RWPE2 (cell line): ENCODE results near the gene PAQR8.

Experiments used
- ATAC-seq: fragments of 200-7000 bp; cut with Tn5 transposase; 3 replicates; pipeline ENCODE4 v1.9.1; 2021; ENCODE audit warnings: low read depth
- DNase-seq: peaks from one replicate; pipeline ENCODE4 v3.0.0-alpha.2; 2020; ENCODE audit warnings: low spot score
- H3K27ac ChIP-seq: fragments of 450-650 bp; 2 replicates; pipeline ENCODE4 v1.5.1; 2017; ENCODE audit warnings: mild to moderate bottlenecking; ENCODE audit not compliant: poor library complexity, severe bottlenecking
- H3K27me3 ChIP-seq: fragments of 250-450 bp; sonication (Bioruptor Pico); 2 replicates; pipeline ENCODE4 v1.5.1; 2021; ENCODE audit warnings: mild to moderate bottlenecking, moderate library complexity; ENCODE audit not compliant: insufficient read depth, poor library complexity, severe bottlenecking
- H3K36me3 ChIP-seq: fragments of 250-450 bp; sonication (Bioruptor Pico); 2 replicates; pipeline ENCODE4 v1.5.1; 2020; ENCODE audit warnings: low read depth, mild to moderate bottlenecking, moderate library complexity
- H3K4me1 ChIP-seq: fragments of 250-450 bp; sonication (Bioruptor Pico); 2 replicates; pipeline ENCODE4 v1.5.1; 2021; ENCODE audit warnings: mild to moderate bottlenecking, moderate library complexity; ENCODE audit not compliant: insufficient read depth, poor library complexity, severe bottlenecking
- H3K4me3 ChIP-seq: fragments of 250-450 bp; sonication (Bioruptor Pico); 2 replicates; pipeline ENCODE4 v1.5.1; 2021; ENCODE audit warnings: mild to moderate bottlenecking, moderate library complexity; ENCODE audit not compliant: severe bottlenecking
- H3K9me3 ChIP-seq: fragments of 250-450 bp; sonication (Bioruptor Pico); 2 replicates; pipeline ENCODE4 v1.5.1; 2021; ENCODE audit warnings: mild to moderate bottlenecking, moderate library complexity; ENCODE audit not compliant: severe bottlenecking
- CTCF ChIP-seq: fragments of 450-650 bp; IDR thresholded peaks from one replicate; pipeline ENCODE4 v1.5.1; 2017; ENCODE audit warnings: mild to moderate bottlenecking, moderate library complexity; ENCODE audit not compliant: poor library complexity, severe bottlenecking

PAQR8 gene

GRCh38 chr6:52435345-52435744, 73.4 kb downstream of the PAQR8 start:
- no peaks in the 10 kb centered on the region for H3K9me3 ChIP-seq
- ATAC-seq: no peak

GRCh38 chr6:52438926-52439325, 77.0 kb downstream of the PAQR8 start:
- Histone ChIP-seq H3K27ac (no peak overlapping the region), H3K9me3 (no peaks in the 10 kb centered on the region), H3K4me3 (no peak overlapping the region), H3K27me3 (no peaks in the 10 kb centered on the region), H3K36me3 (peaks cover 13% of the 10 kb centered on the region), H3K4me1 (no peaks in the 10 kb centered on the region)
- ATAC-seq (no peak), DNase-seq (no peak)
- TF ChIP-seq CTCF: no peak

More at GRCh38 chr6:52435345-52435744, 73.4 kb downstream of the PAQR8 start:
- DNase-seq: no peak
- Histone ChIP-seq H3K4me3 (no peak overlapping the region), H3K36me3 (peaks cover 13% of the 10 kb centered on the region), H3K4me1 (no peaks in the 10 kb centered on the region), H3K27me3 (no peaks in the 10 kb centered on the region), H3K27ac (no peak overlapping the region)
- no peak for TF ChIP-seq CTCF

GRCh38 chr6:52454556-52454955, 92.6 kb downstream of the PAQR8 start:
- peaks cover 8% of the 10 kb centered on the region for H3K9me3 ChIP-seq
- no peak for DNase-seq
- no peak for TF ChIP-seq CTCF

GRCh38 chr6:52457096-52457495, 95.1 kb downstream of the PAQR8 start:
- peaks cover 14% of the 10 kb centered on the region for H3K4me1 ChIP-seq
- no peaks in the 10 kb centered on the region for H3K27me3 ChIP-seq
- no peak for DNase-seq
- no peaks in the 10 kb centered on the region for H3K9me3 ChIP-seq
- no peak overlapping the region for H3K27ac ChIP-seq
- no peak for ATAC-seq
- peaks cover 6% of the 10 kb centered on the region; the same call in 1 of the 2 replicates for H3K36me3 ChIP-seq
- TF ChIP-seq CTCF: no peak
- H3K4me3 ChIP-seq: no peak overlapping the region

More at GRCh38 chr6:52454556-52454955, 92.6 kb downstream of the PAQR8 start:
- peak; percentile 100 for ATAC-seq
- H3K4me1 ChIP-seq: peaks cover 14% of the 10 kb centered on the region
- H3K36me3 ChIP-seq: peaks cover 6% of the 10 kb centered on the region; the same call in 1 of the 2 replicates
- H3K4me3 ChIP-seq: no peak overlapping the region
- no peaks in the 10 kb centered on the region for H3K27me3 ChIP-seq
- peak overlapping the region; percentile 78 for H3K27ac ChIP-seq
